HG03439 (cell line): Measurements from ENCODE around the gene KRTAP9-7.
"Not testable (repeated sequence)": the region's sequence is repeated elsewhere in the genome, so short reads cannot be mapped to it uniquely, and the experiment has no call there.

Experiments
- ATAC-seq: cut with Tn5 transposase; IDR thresholded peaks from one replicate; pipeline ENCODE4 v1.9.1; 2021; ENCODE audit warnings: mild to moderate bottlenecking, moderate library complexity; ENCODE audit not compliant: unreplicated experiment

The KRTAP9-7 gene

GRCh38 chr17:41271323-41271722, 4.2 kb upstream of the KRTAP9-7 start:
- not testable (repeated sequence) for ATAC-seq

DNA sequence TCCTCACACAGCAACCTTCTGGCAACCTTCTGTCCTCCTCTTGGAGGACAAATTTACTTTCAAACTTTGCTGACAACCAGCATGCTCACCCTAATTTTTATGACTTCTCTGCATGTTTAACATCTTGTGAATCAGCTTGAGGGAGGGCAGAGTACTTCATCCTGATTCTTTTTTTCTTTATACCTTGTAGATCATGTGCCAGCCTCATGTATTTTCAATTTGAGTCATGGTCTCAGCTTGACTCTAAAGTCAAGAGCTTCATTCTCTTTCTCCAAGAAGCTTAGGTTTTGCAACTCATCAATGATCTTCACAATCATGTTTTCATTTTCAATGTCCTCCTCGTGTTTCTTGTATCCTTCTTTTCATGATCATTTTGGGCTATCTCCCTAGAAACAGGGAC, 3.6 kb upstream of the KRTAP9-7 start:
- ATAC-seq = no peak

GRCh38 chr17:41278176-41278955, 2.9 kb downstream of the KRTAP9-7 start:
- no peak for ATAC-seq

GRCh38 chr17:41284043-41284442, 8.5 kb downstream of the KRTAP9-7 start:
- no peak for ATAC-seq

DNA sequence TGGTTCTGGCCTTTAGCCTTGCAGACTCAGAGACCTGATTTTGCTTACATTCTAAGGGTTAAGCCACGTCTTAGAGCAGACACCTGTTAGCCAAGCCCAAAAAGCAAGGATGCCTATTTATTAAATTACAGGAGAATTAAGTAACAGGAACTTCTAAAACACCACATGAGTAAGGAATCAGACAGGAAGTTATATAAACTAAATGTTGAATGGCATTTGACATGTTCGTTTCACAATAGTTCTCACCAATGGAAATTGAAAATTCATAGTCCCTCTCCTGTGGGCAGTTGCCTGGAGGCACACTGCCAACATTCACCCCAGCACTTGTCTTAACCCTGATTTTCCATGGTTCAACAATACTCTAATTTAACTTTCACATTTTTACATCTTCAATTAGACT, 9.0 kb downstream of the KRTAP9-7 start:
- no peak for ATAC-seq

DNA sequence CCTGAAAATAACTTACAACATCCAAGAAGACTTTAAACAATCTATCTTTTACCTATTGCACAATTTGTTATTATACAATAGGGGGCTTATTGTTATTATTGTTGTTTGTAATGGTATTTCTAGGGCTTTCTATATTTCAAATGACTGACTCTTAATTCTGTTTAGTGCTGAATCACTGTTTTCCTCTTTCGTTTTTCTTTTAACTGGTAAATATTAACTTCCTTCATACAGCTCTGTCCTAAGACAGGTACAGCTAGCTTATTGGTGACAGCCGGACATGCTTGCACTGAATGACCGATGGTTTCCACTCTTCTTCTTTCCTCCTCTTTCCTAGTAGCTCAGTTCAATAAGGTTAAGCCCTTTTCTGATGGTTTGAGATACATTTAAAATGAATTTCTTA, 11.6 kb downstream of the KRTAP9-7 start:
- ATAC-seq = no peak

DNA sequence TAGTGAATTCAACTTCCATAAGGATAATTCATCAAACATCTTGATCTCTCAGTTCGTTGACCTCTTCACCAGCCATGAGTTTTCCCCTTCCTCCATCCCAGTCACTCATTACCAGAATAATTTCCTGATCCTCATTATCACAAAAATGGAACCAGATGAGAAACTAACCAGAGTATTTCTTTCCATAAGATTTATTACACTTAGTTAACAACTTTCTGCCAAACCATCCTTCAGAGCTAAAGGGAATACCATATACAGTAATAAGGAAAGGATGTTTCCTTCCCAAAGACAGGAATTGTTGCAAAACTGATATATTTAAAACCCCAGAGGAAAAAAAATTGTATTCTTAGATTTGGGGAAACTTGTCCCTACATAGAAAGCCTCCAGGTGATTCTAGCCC, 18.5 kb downstream of the KRTAP9-7 start:
- ATAC-seq = no peak

GRCh38 chr17:41296846-41297245, 21.3 kb downstream of the KRTAP9-7 start:
- ATAC-seq = no peak

DNA sequence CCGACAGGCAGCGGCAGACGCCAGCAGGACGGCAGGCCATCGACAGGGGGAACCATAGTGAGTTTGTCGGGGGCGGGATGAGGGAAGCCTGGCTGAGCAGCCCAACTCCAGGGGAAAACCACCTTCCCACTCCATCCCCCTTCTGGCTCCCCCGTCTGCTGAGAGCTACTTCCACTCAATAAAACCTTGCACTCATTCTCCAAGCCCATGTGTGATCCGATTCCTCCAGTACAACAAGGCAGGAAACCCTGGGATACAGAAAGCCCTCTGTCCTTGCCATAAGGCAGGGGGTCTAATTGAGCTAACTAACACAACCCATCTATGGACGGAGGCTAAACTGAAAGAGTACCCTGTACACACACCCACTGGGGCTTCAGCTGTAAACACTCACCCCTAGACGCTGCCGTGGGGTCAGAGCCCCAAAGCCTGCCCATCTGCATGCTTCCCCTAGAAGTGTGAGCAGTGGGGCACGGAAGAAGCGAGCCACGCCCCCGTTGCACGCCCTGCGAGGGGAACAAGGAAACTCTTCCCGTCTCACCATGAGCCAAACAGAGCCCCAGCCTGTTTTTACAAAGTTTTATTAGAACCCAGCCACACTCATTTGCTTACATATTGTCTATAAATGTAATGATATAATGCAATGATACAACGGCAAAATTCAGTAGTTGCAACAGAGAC, 23.1 kb downstream of the KRTAP9-7 start:
- no peak for ATAC-seq

GRCh38 chr17:41301204-41301790, 25.8 kb downstream of the KRTAP9-7 start:
- ATAC-seq = no peak

DNA sequence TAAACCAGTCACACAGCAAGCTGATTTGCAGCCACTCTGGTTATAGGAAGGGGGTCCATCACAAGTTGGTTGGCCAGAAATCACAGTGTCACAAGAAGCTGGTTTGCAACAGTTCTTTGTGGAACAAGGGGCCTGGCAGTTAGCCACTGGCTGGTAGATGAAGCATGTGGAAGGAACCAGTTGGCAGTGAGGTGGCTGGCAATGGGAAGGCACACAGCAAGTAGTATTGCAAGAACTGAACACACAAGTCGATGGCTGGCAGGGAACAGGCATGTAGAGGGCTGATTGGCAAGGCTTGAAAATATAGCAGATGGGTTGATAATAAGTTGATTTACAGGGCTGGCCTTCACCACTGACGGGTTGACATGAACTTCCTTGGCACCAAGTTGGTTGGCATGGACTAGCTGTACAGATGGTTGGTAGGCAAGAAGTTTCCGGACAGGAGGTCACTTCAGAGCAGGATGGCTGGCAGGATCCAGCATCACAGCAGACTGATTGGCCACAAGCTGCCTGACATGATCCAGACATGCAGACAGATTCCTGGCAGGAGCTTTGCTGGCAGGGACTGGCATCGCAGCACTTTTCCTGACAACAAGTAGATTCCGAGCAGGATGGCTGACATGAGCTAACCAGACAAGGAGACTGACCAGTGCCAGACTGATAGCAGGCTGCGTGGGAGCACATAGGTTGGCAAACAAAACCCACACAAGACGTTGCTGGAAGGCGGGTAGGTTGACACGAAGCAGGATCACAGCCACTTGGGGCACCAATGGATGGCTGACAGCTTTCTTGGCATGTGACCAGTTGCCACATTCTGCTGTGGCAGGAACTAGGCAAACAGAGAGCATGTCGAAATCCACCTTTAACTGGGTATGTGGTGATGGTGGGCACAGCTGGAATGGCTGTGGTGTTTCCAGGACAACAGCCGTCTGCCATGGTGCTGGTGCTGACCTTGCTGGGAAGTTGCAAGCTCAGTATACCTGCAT, 26.7 kb downstream of the KRTAP9-7 start, which contains the start of gene KRTAP29-1:
Gene KRTAP29-1, minus strand, starts transcription at position 936 of the 986 bp plus-strand sequence. Its CDS starts 0 bp downstream, at position 936.
- no peak for ATAC-seq

- no peak for ATAC-seq
These were observed 27.5 kb downstream of the KRTAP9-7 start for GRCh38 chr17:41302981-41303380.

GRCh38 chr17:41304091-41304490, 28.6 kb downstream of the KRTAP9-7 start:
- ATAC-seq = no peak

- no peak for ATAC-seq
These were observed 32.1 kb downstream of the KRTAP9-7 start for GRCh38 chr17:41307647-41308046.

DNA sequence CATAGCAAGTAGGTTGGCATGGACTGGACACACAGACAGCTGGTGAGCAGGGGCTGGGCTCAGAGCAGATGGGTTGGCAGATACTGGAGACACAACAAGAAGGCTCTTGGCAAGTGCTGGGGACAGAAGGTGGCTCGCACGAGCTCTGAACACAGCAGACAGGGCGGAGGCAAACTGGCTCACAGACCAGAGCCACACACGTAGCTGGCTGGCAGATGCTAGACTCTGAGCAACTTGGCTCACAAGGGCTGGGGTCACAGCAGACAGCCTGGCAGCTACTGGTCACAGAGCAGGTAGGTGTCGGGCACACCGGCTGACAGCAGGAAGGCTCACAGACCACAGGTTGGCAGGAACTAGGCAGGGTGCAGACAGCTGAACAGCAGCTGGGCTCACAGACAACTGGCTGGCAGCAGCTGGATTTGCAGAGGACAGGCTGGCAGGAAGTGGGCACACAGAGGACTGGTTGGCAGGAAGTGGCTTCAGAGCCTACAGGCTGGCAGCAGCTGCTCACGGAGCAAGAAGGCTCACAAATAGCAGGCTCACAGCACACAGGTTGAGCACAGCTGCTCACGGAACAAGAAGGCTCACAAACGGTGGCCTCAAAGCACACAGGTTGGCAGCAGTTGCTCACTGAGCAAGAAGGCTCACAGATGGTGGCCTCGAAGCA, 32.9 kb downstream of the KRTAP9-7 start:
- ATAC-seq = no peak

DNA sequence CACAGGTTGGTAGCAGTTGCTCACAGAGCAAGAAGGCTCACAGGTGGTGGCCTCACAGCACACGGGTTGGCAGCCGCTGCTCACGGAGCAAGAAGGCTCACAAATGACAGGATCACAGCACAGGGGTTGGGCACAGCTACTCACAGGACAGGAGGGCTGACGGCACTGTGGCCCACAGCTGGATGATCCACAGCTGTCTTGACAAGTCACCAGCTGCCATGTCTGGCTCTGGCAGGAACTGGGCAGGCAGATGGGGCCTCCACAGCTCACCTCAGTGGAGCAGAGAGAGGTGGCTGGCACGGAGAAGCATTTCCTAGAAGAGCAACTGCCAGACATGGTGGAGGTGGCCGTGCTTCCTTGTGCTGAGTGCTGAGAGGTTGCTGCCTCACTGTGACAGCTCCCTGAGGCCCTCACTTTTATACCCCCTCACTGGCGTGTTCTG, 33.4 kb downstream of the KRTAP9-7 start, which contains the start of gene KRTAP16-1:
Gene KRTAP16-1, minus strand, starts transcription at position 392 of the 442 bp plus-strand sequence. Its CDS starts 56 bp downstream, at position 336.
- ATAC-seq = no peak

- ATAC-seq = no peak
These were observed 35.6 kb downstream of the KRTAP9-7 start for GRCh38 chr17:41311111-41311510.

DNA sequence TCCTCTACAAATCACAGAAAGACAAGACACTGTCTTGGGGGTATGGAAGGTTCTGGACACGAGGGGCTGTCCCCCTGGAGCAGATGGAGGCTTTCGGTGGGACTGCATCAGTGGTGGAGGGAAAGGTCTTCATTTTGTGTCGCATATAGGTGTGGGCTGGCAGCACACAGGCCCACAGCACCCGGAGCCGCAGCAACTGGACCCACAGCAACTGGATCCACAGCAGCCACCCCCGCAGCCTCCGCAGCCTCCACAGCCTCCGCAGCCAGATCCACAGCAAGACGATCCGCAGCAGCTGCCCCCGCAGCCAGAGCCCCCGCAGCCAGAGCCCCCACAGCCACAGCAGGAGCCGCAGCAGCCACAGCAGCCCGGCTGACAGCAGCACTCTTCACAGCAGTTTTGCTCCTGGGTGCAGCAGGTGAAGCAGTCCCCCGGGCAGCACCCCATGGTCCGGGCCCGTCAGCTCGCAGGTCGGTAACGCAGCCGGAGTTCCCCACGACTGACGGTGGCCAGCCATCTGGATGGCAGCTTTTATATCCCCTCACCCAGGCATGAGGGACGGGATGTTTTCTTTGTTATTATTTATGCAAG, 39.8 kb downstream of the KRTAP9-7 start, which contains the start of gene KRTAP17-1:
Gene KRTAP17-1, minus strand, starts transcription at position 507 of the 591 bp plus-strand sequence. Its CDS starts 60 bp downstream, at position 447.
- no peak for ATAC-seq

DNA sequence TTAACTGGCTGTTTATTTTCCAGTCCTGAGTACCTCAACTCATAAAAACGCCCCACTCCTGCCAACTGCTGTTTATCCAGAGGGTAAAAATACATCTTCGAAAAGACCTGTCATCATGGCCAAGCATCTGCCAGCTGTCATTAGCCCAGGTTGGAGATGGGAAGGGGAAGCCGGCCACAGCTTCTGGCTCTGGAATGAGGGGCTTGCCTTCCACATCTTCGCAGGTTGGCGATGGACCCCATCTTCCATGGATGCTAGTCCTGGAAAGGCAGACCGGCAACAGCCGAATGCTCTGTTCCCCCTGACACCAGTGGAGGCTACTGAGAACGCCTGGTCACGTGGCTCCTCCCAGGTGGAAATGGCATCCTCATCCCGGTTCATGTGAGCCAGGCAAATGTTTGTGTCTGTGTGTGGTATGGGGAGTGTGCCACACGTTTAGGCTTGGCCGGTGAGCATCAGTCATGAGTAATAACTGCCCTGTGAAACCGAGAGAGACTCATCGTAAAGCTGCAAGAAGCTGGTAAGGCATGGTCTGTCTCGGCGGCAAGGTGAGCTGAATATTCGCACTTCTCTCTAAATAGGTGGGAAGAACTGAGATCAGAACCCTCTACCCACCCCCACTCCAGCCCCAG, 40.4 kb downstream of the KRTAP9-7 start:
- ATAC-seq = no peak
